T-helper 2 cell treated with Interferon-gamma antibody and Interleukin-4, amounts not matched to agents 5 μg/mL and 100 μg/mL, for 36 hours (primary cell): Measurements from ENCODE around the gene SERPINA9.
"Not testable (repeated sequence)": the region's sequence is repeated elsewhere in the genome, so short reads cannot be mapped to it uniquely, and the experiment has no call there.

Source experiments
- DNase-seq: peaks from one replicate; pipeline ENCODE4 v3.0.0; 2021; ENCODE audit warnings: low spot score
- H3K27ac Mint-ChIP-seq: one replicate; pipeline ENCODE4 v1.8.0; 2021; ENCODE audit warnings: mild to moderate bottlenecking, mixed read lengths
- H3K27me3 Mint-ChIP-seq: one replicate; pipeline ENCODE4 v1.8.0; 2021; ENCODE audit warnings: low read depth, mixed read lengths
- H3K36me3 Mint-ChIP-seq: one replicate; pipeline ENCODE4 v1.8.0; 2021; ENCODE audit warnings: low read depth, mixed read lengths
- H3K4me1 Mint-ChIP-seq: one replicate; pipeline ENCODE4 v1.8.0; 2021; ENCODE audit warnings: low read depth, mixed read lengths
- H3K4me3 Mint-ChIP-seq: one replicate; pipeline ENCODE4 v1.8.0; 2022; ENCODE audit warnings: mild to moderate bottlenecking, moderate library complexity, mixed read lengths
- H3K9me3 Mint-ChIP-seq: one replicate; pipeline ENCODE4 v1.8.0; 2021; ENCODE audit warnings: mixed read lengths

Gene SERPINA9

GRCh38 chr14:94501588-94502516, 25.9 kb upstream of the SERPINA9 start:
- Mint-ChIP-seq H3K4me3 (no peak overlapping the region), H3K4me1 (no peaks in the 10 kb centered on the region), H3K27ac (no peak overlapping the region), H3K36me3 (no peaks in the 10 kb centered on the region), H3K27me3 (peaks cover 2% of the 10 kb centered on the region), H3K9me3 (no peaks in the 10 kb centered on the region)
- no peak for DNase-seq

GRCh38 chr14:94500264-94500663, 24.3 kb upstream of the SERPINA9 start:
- Mint-ChIP-seq H3K27me3 (peaks cover 2% of the 10 kb centered on the region), H3K9me3 (no peaks in the 10 kb centered on the region), H3K4me3 (no peak overlapping the region), H3K36me3 (no peaks in the 10 kb centered on the region), H3K4me1 (no peaks in the 10 kb centered on the region), H3K27ac (no peak overlapping the region)
- DNase-seq, result no peak

GRCh38 chr14:94499673-94500072, 23.7 kb upstream of the SERPINA9 start:
- Mint-ChIP-seq H3K27me3 (peaks cover 2% of the 10 kb centered on the region), H3K36me3 (no peaks in the 10 kb centered on the region), H3K9me3 (no peaks in the 10 kb centered on the region), H3K27ac (no peak overlapping the region), H3K4me1 (no peaks in the 10 kb centered on the region), H3K4me3 (no peak overlapping the region)
- DNase-seq, result no peak

- H3K27me3 Mint-ChIP-seq, result peaks cover under 1% of the 10 kb centered on the region
- H3K4me1 Mint-ChIP-seq, result no peaks in the 10 kb centered on the region
- no peak overlapping the region for H3K4me3 Mint-ChIP-seq
- H3K27ac Mint-ChIP-seq, result no peak overlapping the region
- no peaks in the 10 kb centered on the region for H3K36me3 Mint-ChIP-seq
- DNase-seq, result no peak
- H3K9me3 Mint-ChIP-seq, result no peaks in the 10 kb centered on the region
Observed at GRCh38 chr14:94498215-94498614, 22.2 kb upstream of the SERPINA9 start.

- no peak overlapping the region for H3K27ac Mint-ChIP-seq
- H3K4me1 Mint-ChIP-seq, result no peaks in the 10 kb centered on the region
- no peak overlapping the region for H3K4me3 Mint-ChIP-seq
- no peak for DNase-seq
- H3K27me3 Mint-ChIP-seq, result no peaks in the 10 kb centered on the region
- no peaks in the 10 kb centered on the region for H3K9me3 Mint-ChIP-seq
- no peaks in the 10 kb centered on the region for H3K36me3 Mint-ChIP-seq
Observed at GRCh38 chr14:94494085-94494484, 18.1 kb upstream of the SERPINA9 start.

DNA sequence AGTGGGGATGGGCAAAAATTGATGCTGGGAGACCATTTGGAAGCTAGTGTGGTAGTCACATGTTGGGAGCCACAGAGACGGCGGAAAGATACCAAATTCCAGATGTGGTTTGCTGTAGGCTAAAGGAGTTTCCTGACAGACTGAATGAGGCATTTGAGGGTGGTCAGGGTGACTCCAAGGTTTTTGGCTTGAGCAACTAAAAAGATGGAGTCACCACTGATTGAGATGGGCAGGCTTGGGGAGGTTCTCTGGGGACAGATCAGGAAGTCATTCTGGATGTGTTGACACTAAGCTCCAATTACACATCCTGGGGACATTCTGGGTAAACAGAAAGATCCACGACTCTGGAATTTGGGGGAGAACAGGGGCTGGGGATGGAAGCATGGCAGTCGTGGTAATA, 15.5 kb upstream of the SERPINA9 start:
- H3K27me3 Mint-ChIP-seq, result no peaks in the 10 kb centered on the region
- H3K36me3 Mint-ChIP-seq, result no peaks in the 10 kb centered on the region
- DNase-seq, result no peak
- H3K9me3 Mint-ChIP-seq, result no peaks in the 10 kb centered on the region
- H3K27ac Mint-ChIP-seq, result no peak overlapping the region
- no peak overlapping the region for H3K4me3 Mint-ChIP-seq
- H3K4me1 Mint-ChIP-seq, result no peaks in the 10 kb centered on the region

DNA sequence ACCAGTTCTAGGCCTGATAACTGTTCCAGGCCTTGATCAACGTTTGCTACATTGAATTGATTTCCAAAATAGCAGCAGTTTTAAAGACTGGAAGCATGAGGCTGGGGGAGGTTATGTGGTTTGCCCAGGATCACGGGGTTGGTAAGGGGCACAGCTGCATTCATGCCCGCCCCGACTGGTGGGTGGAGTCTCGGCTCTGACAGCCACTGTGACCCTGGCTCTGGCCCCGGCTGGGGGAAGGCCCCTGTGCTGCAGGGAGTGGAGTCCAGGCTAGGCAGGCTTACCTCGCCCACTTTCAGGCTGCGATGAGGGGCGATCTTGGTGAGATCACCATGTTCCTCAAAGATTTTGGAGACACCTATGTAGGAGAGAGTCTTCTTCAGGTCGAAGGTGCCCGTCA, 13.3 kb upstream of the SERPINA9 start:
- Mint-ChIP-seq H3K27me3 (peaks cover 3% of the 10 kb centered on the region), H3K9me3 (no peaks in the 10 kb centered on the region)

GRCh38 chr14:94486883-94487282, 10.9 kb upstream of the SERPINA9 start:
- H3K27me3 Mint-ChIP-seq, result peaks cover 3% of the 10 kb centered on the region
- H3K36me3 Mint-ChIP-seq, result no peaks in the 10 kb centered on the region
- no peaks in the 10 kb centered on the region for H3K4me1 Mint-ChIP-seq
- H3K27ac Mint-ChIP-seq, result no peak overlapping the region
- no peaks in the 10 kb centered on the region for H3K9me3 Mint-ChIP-seq
- no peak overlapping the region for H3K4me3 Mint-ChIP-seq
- DNase-seq, result no peak

More for the DNA sequence above, 13.3 kb upstream of the SERPINA9 start:
- Mint-ChIP-seq H3K27ac (no peak overlapping the region), H3K4me1 (no peaks in the 10 kb centered on the region), H3K36me3 (no peaks in the 10 kb centered on the region), H3K4me3 (no peak overlapping the region)
- DNase-seq, result no peak

DNA sequence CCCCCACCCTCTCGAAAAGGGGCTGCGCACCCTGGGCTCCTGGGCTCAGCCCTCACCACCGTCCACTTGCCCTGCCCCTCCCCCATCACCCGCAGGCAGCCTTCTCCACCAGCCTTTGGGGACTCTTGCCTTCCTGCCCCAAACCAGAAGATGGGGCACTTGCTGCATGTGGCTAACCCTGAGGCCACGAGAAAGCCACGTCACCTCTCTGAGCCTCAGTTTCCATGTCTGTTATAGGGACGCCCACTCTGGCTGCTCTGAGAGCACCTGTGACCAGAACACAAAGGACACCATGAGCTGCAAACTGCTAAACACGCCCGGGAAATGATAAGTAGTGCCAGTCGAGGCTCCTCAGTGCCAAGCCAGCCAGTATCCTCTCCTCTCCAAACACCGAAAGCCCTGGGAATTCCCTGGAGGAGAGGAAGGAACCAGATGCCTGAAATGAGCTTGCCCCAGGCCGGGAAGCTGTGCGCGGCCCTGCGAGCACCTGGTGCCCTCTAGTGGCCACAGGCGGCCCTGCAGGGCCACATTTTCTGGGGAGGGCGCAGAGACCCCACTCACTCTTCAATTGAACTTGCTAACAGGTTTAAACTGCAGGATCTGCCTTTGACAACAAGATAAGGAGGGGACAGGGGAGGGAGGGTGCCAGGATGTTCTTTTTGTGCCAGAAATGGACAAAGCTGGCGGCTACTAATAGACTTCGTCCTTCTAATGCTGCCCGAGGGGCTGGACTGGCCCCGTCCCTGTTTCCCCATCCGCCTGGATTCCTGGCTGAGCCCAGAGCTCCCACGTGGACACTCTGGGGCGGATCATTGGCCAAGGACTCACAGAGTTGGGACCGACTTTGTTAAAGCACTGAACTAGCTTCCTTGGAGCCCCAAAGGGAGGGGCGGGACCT, 10.2 kb upstream of the SERPINA9 start:
- Mint-ChIP-seq H3K4me1 (no peaks in the 10 kb centered on the region), H3K27me3 (peaks cover 3% of the 10 kb centered on the region), H3K36me3 (no peaks in the 10 kb centered on the region), H3K4me3 (no peak overlapping the region), H3K27ac (no peak overlapping the region), H3K9me3 (no peaks in the 10 kb centered on the region)
- peak; percentile 21 for DNase-seq

DNA sequence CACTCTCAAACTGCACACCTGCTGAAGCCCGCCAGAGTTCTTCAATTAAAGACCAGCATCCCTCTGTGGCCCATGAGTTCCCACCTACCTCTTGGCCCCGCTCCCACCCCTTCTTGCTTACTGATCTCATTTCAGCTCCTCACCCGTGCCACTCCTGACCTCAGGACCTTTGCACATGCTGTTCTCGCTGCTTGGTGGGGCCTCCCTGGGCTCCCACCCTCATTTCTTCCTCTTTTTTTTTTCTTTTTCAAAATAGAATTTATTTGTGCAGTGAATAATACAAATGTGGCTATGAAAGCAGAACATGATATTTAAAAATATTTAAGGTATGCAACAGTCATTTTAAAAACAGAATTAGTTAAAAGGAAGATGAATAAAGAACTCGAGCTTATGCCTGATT, 8.5 kb upstream of the SERPINA9 start:
- no peaks in the 10 kb centered on the region for H3K4me1 Mint-ChIP-seq
- peaks cover 3% of the 10 kb centered on the region for H3K27me3 Mint-ChIP-seq
- DNase-seq, result no peak
- H3K36me3 Mint-ChIP-seq, result no peaks in the 10 kb centered on the region
- H3K9me3 Mint-ChIP-seq, result no peaks in the 10 kb centered on the region
- no peak overlapping the region for H3K4me3 Mint-ChIP-seq
- no peak overlapping the region for H3K27ac Mint-ChIP-seq

DNA sequence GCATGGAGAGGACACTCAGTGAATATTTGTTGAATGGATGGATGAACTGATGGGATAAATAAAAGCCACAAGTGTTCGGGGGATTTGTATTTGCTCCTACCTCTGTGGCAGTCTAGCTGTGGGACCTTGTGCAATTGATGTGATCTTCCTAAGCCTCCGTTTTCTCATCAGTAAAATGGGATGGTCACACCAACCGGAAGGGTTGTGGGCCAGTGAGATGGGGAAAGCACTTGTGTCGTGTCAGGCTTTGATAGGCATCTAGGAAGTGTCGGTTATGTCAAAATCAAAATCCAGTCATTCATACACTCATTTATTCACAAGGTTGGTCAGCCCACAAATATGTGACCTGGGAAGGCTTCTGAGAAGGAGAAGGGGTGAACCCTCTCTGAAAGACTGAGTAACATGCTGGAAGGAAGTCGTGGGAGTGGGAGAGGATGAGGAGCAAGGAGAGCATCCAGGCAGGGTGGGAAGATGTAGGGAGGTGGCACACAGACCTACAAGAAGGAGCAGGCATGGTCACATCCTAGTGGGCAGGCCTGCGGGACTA, 7.8 kb upstream of the SERPINA9 start:
- Mint-ChIP-seq H3K9me3 (peaks cover 3% of the 10 kb centered on the region), H3K36me3 (no peaks in the 10 kb centered on the region), H3K4me3 (no peak overlapping the region), H3K27me3 (peaks cover 4% of the 10 kb centered on the region), H3K4me1 (no peaks in the 10 kb centered on the region), H3K27ac (no peak overlapping the region)
- no peak for DNase-seq

- no peak overlapping the region for H3K4me3 Mint-ChIP-seq
Observed at GRCh38 chr14:94483071-94483451, 7.1 kb upstream of the SERPINA9 start.

GRCh38 chr14:94482132-94483070, 6.4 kb upstream of the SERPINA9 start:
- DNase-seq, H3K27ac Mint-ChIP-seq, H3K27me3 Mint-ChIP-seq, H3K36me3 Mint-ChIP-seq, H3K4me1 Mint-ChIP-seq, H3K4me3 Mint-ChIP-seq: not testable (repeated sequence)
- H3K9me3 Mint-ChIP-seq, result peaks cover 13% of the 10 kb centered on the region

More at GRCh38 chr14:94483071-94483451, 7.1 kb upstream of the SERPINA9 start:
- no peaks in the 10 kb centered on the region for H3K36me3 Mint-ChIP-seq
- H3K27ac Mint-ChIP-seq, result no peak overlapping the region
- peaks cover 10% of the 10 kb centered on the region for H3K9me3 Mint-ChIP-seq
- peaks cover 6% of the 10 kb centered on the region for H3K27me3 Mint-ChIP-seq
- DNase-seq, result no peak
- H3K4me1 Mint-ChIP-seq, result no peaks in the 10 kb centered on the region
